Upper lobe of left lung (tissue), 4 donors: Measurements from ENCODE around the gene SH3BGRL2.
"Not testable (repeated sequence)": the region's sequence is repeated elsewhere in the genome, so short reads cannot be mapped to it uniquely, and the experiment has no call there.

ENCODE experiments used
- CTCF ChIP-seq, 6 experiments: fragments of 450-650 bp in 4 of 6; fragments of 200-600 bp in 2 of 6; sonication (generic) in 2 of 6; IDR thresholded peaks; one replicate each; pipeline ENCODE4 v1.5.1; 2016 to 2019; ENCODE audit warnings: antibody characterized with exemption in 6 of 6
- POLR2AphosphoS5 ChIP-seq, 2 donors: sonication (generic); formaldehyde crosslinking; IDR thresholded peaks; one replicate each; pipeline ENCODE4 v1.5.1; 2017; ENCODE audit warnings: antibody characterized with exemption in 2 of 2

- TF ChIP-seq CTCF, POLR2AphosphoS5 (IDR thresholded peaks at IDR 0.05): not testable (repeated sequence)
These were observed 12.7 kb upstream of the SH3BGRL2 start for GRCh38 chr6:79618425-79618824.
